ENCODE results near the gene DYNLL2.

GRCh38 chr17:58092797-58093385 is 9.7 kb downstream of the DYNLL2 start:
- TF ChIP-seq CTCF (optimal IDR thresholded peaks at IDR 0.05 in 1 of 3, IDR thresholded peaks at IDR 0.05 in 1 of 3, conservative IDR thresholded peaks at IDR 0.05 in 1 of 3; ENCODE audit: extremely low read depth in 1 of 3, insufficient read depth in 2 of 3, low read length in 3 of 3) (no peak), EZH2 (IDR thresholded peaks at IDR 0.05; ENCODE audit: low read length) (no peak)

Measured in keratinocyte (primary cell).